Heart right ventricle (tissue), 16 donors: ENCODE results near the gene CD48. TPM values are rescaled to one million over a fixed set of nuclear protein-coding genes. Genes with fewer than 3 reads are reported as not detected.

Experiments
- ATAC-seq, 8 donors: fragments of 200-7000 bp; cut with Tn5 transposase; one replicate each; pipeline ENCODE4 v1.9.1; 2020; ENCODE audit warnings: mild to moderate bottlenecking in 8 of 8, moderate library complexity in 8 of 8, moderate number of reproducible peaks in 1 of 8
- DNase-seq, 2 donors: peaks; one replicate each; pipeline ENCODE4 v3.0.0-alpha.2; 2020
- H3K27ac ChIP-seq, 10 donors: fragments of 200-600 bp; sonication (generic) in 2 of 10; one replicate each; pipeline versions ENCODE4 v1.5.0 to v1.8.0; 2020 to 2022; ENCODE audit warnings: mild to moderate bottlenecking in 3 of 10
- H3K27me3 ChIP-seq, 7 donors: fragments of 200-600 bp; one replicate each; pipeline ENCODE4 v1.8.0; 2021 to 2022; ENCODE audit warnings: mild to moderate bottlenecking in 2 of 7
- H3K36me3 ChIP-seq, 9 donors: fragments of 200-600 bp; sonication (generic) in 1 of 9; one replicate each; pipeline versions ENCODE4 v1.5.0 to v1.8.0; 2020 to 2022; ENCODE audit warnings: mild to moderate bottlenecking in 2 of 9
- H3K4me1 ChIP-seq, 9 donors: fragments of 200-600 bp; sonication (generic) in 1 of 9; one replicate each; pipeline versions ENCODE4 v1.5.0 to v1.8.0; 2020 to 2022; ENCODE audit warnings: mild to moderate bottlenecking in 4 of 9
- H3K4me3 ChIP-seq, 10 donors: fragments of 200-600 bp; sonication (generic) in 2 of 10; one replicate each; pipeline versions ENCODE4 v1.5.0 to v1.8.0; 2020 to 2022; ENCODE audit warnings: mild to moderate bottlenecking in 7 of 10, moderate library complexity in 2 of 10
- H3K9me3 ChIP-seq, 11 donors: fragments of 200-600 bp in 10 of 11; sonication (generic) in 2 of 11; one replicate each; pipeline versions ENCODE4 v1.5.0 to v1.8.0; 2013 to 2022; ENCODE audit warnings: mild to moderate bottlenecking in 2 of 11, control low read depth in 1 of 11, moderate library complexity in 1 of 11
- CTCF ChIP-seq, 9 donors: fragments of 200-600 bp; sonication (generic) in 2 of 9; IDR thresholded peaks; one replicate each; pipeline versions ENCODE4 v1.5.0 to v1.8.0; 2021 to 2022; ENCODE audit warnings: antibody characterized with exemption in 9 of 9, mild to moderate bottlenecking in 5 of 9, moderate library complexity in 1 of 9
- WGBS, 2 donors: extraction: QIAGEN DNeasy Blood & Tissue Kit; methylation state at CpG; one replicate each; pipeline ENCODE4 v1.1.7; 2013; ENCODE audit warnings: inconsistent platforms in 1 of 2; 5-methylcytosine and 5-hydroxymethylcytosine counted together
- intact Hi-C, 10 donors: fragments of 100-400 bp; cut with DNase I; formaldehyde crosslinking; loops; one replicate each; pipeline versions ENCODE4 v1.11.1 to v1.14.2; 2022
- polyA plus RNA-seq, 2 donors: library from polyadenylated mRNA; stranded (reverse); fragments of 200-250 nt; gene quantifications; one replicate each; pipeline ENCODE4 v1.2.3, GENCODE V29; 2013
- total RNA-seq, 10 donors: library from RNA; stranded (reverse); fragmentation: NEBNext Ultra II Directional in 3 of 10; extraction: Animal tissue kit (Norgen Biotek cat#: 25700) in 3 of 10; gene quantifications; one replicate each; pipeline versions ENCODE4 v1.2.1 to v1.2.4, GENCODE V29; 2021 to 2023
- donor health status: Arrhythmogenic right ventricular cardiomyopathy.
- donor health status: ischemic (EF 13 %, LVEDD 7.1; RV severe dilation, severe dysfunction).
- donor health status: healthy with polysubstance abuse.
- donor health status: DM: no; HTN: yes; CAD: no.
- donor health status: DM: no; HTN: no; CAD: no.
- donor health status: ischemic (EF 25% LVEDD 6.9; RV normal size, moderate dysfunction).
- donor health status: ischemic (EF 25% LVEDD 5.7; RV mildly dilated, moderate dysfunction).
- donor health status: healthy.
- donor health status: DM: yes; HTN: yes; CAD: no.
- donor health status: Ischemic cardiomyopathy.
- donor health status: ischemic (EF 35%, LVEDD 5.7; RV mildly dilated, moderate dysfunction).
- donor health status: nonischemic (EF 11% LVEDD 7.7; RV severe dilation, severe dysfunction).
- donor health status: DM: yes; HTN: yes; CAD: no.
- donor health status: PGD.
- donor health status: ischemic (EF 29% LVEDD 5.4; RV normal size, mild dysfunction).
- donor health status: nonischemic (EF 23%, LVEDD 6.1; RV moderate dilation, normal function).

Gene CD48
- total and polyA plus RNA-seq, 12 donors: 0.40 to 20.9 (median 0.96) TPM

- WGBS, 2 donors: 20 to 27% methylated on average over 6 of the region's 6 CpGs
- ATAC-seq: peak; percentile 49 to 93 (median 81)
- Histone ChIP-seq H3K4me3 (no peak overlapping the region), H3K27me3 (no peaks in the 10 kb centered on the region), H3K4me1 (peaks cover 0 to 57% (median 16%) of the 10 kb centered on the region in 9 donors), H3K27ac (peak overlapping the region in 9 of 10 donors; percentile 56 to 93 (median 78)), H3K9me3 (peaks cover 0 to 15% (median 9%) of the 10 kb centered on the region in 11 donors), H3K36me3 (no peaks in the 10 kb centered on the region)
- no peak for TF ChIP-seq CTCF (IDR thresholded peaks at IDR 0.05)
- intact Hi-C loops: no loop called here
- peak; percentile 41 to 57 for DNase-seq
These were observed 46.1 kb downstream of the CD48 start for GRCh38 chr1:160665330-160666078.

- peak overlapping the region in 6 of 10 donors; percentile 69 to 93 (median 80) for H3K27ac ChIP-seq
- H3K9me3 ChIP-seq: peaks cover 0 to 19% (median 9%) of the 10 kb centered on the region in 11 donors
- WGBS, 2 donors: 66 to 70% methylated on average over 3 of the region's 3 CpGs
- intact Hi-C loops: no loop called here
- DNase-seq (no peak), ATAC-seq (peak in 5 of 8 donors; percentile 10 to 62 (median 42))
- no peak for TF ChIP-seq CTCF (IDR thresholded peaks at IDR 0.05)
- H3K27me3 ChIP-seq: no peaks in the 10 kb centered on the region
- H3K4me3 ChIP-seq: no peak overlapping the region
- H3K4me1 ChIP-seq: peaks cover 0 to 57% (median 16%) of the 10 kb centered on the region in 9 donors
- H3K36me3 ChIP-seq: no peaks in the 10 kb centered on the region
These were observed 47.0 kb downstream of the CD48 start for GRCh38 chr1:160664573-160665051.

- Histone ChIP-seq H3K27me3 (no peaks in the 10 kb centered on the region), H3K4me1 (peaks cover 0 to 65% (median 16%) of the 10 kb centered on the region in 9 donors), H3K36me3 (no peaks in the 10 kb centered on the region), H3K27ac (no peak overlapping the region), H3K9me3 (peaks cover 0 to 12% (median 0%) of the 10 kb centered on the region in 11 donors), H3K4me3 (no peak overlapping the region)
- ATAC-seq (no peak), DNase-seq (no peak)
- intact Hi-C loops: no loop called here
- TF ChIP-seq CTCF (IDR thresholded peaks at IDR 0.05): no peak
- 75 to 81% methylated on average over 4 of the region's 4 CpGs for WGBS, 2 donors
These were observed 48.7 kb downstream of the CD48 start for GRCh38 chr1:160662910-160663309.

- Histone ChIP-seq H3K36me3 (no peaks in the 10 kb centered on the region), H3K27ac (no peak overlapping the region), H3K4me3 (no peak overlapping the region), H3K27me3 (no peaks in the 10 kb centered on the region), H3K9me3 (peaks cover 0 to 12% (median 0%) of the 10 kb centered on the region in 11 donors), H3K4me1 (peaks cover 0 to 43% (median 0%) of the 10 kb centered on the region in 9 donors)
- no peak for DNase-seq
- intact Hi-C loops: no loop called here
- no peak for ATAC-seq
- no peak for TF ChIP-seq CTCF (IDR thresholded peaks at IDR 0.05)
- 95% methylated on average over 4 of the region's 4 CpGs for WGBS, 2 donors
These were observed 52.1 kb downstream of the CD48 start for GRCh38 chr1:160659566-160659965.
